Measurements from ENCODE around the gene PTPRN. TPM values are rescaled to one million over a fixed set of nuclear protein-coding genes. Genes with fewer than 3 reads are reported as not detected.
A peak's percentile ranks its signal among the peaks of the same experiment; 100 is the strongest.

The PTPRN gene
- polyA plus RNA-seq, 1 donor (not counting 4 experiments of a cell fraction or from before 2014, with no cell fraction given): not detected

- DNase-seq (ENCODE audit: low read depth, low spot score) (no peak), FAIRE-seq (peak; percentile 5)
- dilution Hi-C loops (cut with MboI; ENCODE audit: extremely low pct_ligation_motif_present, low sequenced_read_pairs): no loop called here
- H3K9me1 ChIP-seq (ENCODE audit: control insufficient read depth, extremely low read depth, insufficient read depth, low read length): no peaks in the 10 kb centered on the region
- peaks cover 1 to 2% of the 10 kb centered on the region in 2 experiments for H3K36me3 ChIP-seq (ENCODE audit: control insufficient read depth in 2 of 2, extremely low read depth in 1 of 2, insufficient read depth in 2 of 2, low read length in 2 of 2)
- H4K20me1 ChIP-seq (ENCODE audit: control insufficient read depth, extremely low read depth, insufficient read depth, low read length): no peaks in the 10 kb centered on the region
- H3K4me2 ChIP-seq (ENCODE audit: control insufficient read depth, extremely low read depth, insufficient read depth, low read depth, low read length): peak overlapping the region; percentile 62
- H3K79me2 ChIP-seq (ENCODE audit: control insufficient read depth, insufficient read depth, low read length): no peaks in the 10 kb centered on the region
- peaks cover 37% of the 10 kb centered on the region for H3K4me1 ChIP-seq (ENCODE audit: control insufficient read depth, extremely low read depth, insufficient read depth, low read length)
- peak overlapping the region; percentile 20 for H2AFZ ChIP-seq (ENCODE audit: control insufficient read depth, low read length)
- TF ChIP-seq CTCF (optimal IDR thresholded peaks at IDR 0.05 in 1 of 3, IDR thresholded peaks at IDR 0.05 in 1 of 3, conservative IDR thresholded peaks at IDR 0.05 in 1 of 3; ENCODE audit: extremely low read depth in 1 of 3, insufficient read depth in 2 of 3, low read length in 3 of 3): no peak
- no peak for TF ChIP-seq EZH2 (IDR thresholded peaks at IDR 0.05; ENCODE audit: low read length)
- no peaks in the 10 kb centered on the region for H3K27me3 ChIP-seq (ENCODE audit: control insufficient read depth, extremely low read depth, insufficient read depth, low read length)
- no peak overlapping the region for H3K9ac ChIP-seq (ENCODE audit: control insufficient read depth, extremely low read depth, insufficient read depth, low read length)
- H3K4me3 ChIP-seq (ENCODE audit: control insufficient read depth in 2 of 3, extremely low read depth in 1 of 3, insufficient read depth in 2 of 3, low read depth in 1 of 3, low read length in 3 of 3): peak overlapping the region in 1 of 3 experiments; percentile 37
- peak overlapping the region; percentile 10 for H3K27ac ChIP-seq (ENCODE audit: control insufficient read depth, insufficient read depth, low read length)
- H3K9me3 ChIP-seq (ENCODE audit: control insufficient read depth, low read depth, low read length): no peaks in the 10 kb centered on the region
These were observed 19.5 kb downstream of the PTPRN start for GRCh38 chr2:219289537-219290361.

- Histone ChIP-seq H3K9me1 (ENCODE audit: control insufficient read depth, extremely low read depth, insufficient read depth, low read length) (no peaks in the 10 kb centered on the region), H3K9me3 (ENCODE audit: control insufficient read depth, low read depth, low read length) (no peaks in the 10 kb centered on the region), H3K9ac (ENCODE audit: control insufficient read depth, extremely low read depth, insufficient read depth, low read length) (no peak overlapping the region), H4K20me1 (ENCODE audit: control insufficient read depth, extremely low read depth, insufficient read depth, low read length) (no peaks in the 10 kb centered on the region), H2AFZ (ENCODE audit: control insufficient read depth, low read length) (no peak overlapping the region), H3K36me3 (ENCODE audit: control insufficient read depth in 2 of 2, extremely low read depth in 1 of 2, insufficient read depth in 2 of 2, low read length in 2 of 2) (peaks cover 4 to 8% of the 10 kb centered on the region in 2 experiments), H3K4me3 (ENCODE audit: control insufficient read depth in 2 of 3, extremely low read depth in 1 of 3, insufficient read depth in 2 of 3, low read depth in 1 of 3, low read length in 3 of 3) (peak overlapping the region in 1 of 3 experiments; percentile 37), H3K4me2 (ENCODE audit: control insufficient read depth, extremely low read depth, insufficient read depth, low read depth, low read length) (peak overlapping the region; percentile 62), H3K27ac (ENCODE audit: control insufficient read depth, insufficient read depth, low read length) (peak overlapping the region; percentile 10), H3K4me1 (ENCODE audit: control insufficient read depth, extremely low read depth, insufficient read depth, low read length) (peaks cover 36% of the 10 kb centered on the region), H3K27me3 (ENCODE audit: control insufficient read depth, extremely low read depth, insufficient read depth, low read length) (no peaks in the 10 kb centered on the region), H3K79me2 (ENCODE audit: control insufficient read depth, insufficient read depth, low read length) (no peaks in the 10 kb centered on the region)
- FAIRE-seq: no peak
- no peak for DNase-seq (ENCODE audit: low read depth, low spot score)
- TF ChIP-seq CTCF (optimal IDR thresholded peaks at IDR 0.05 in 1 of 3, IDR thresholded peaks at IDR 0.05 in 1 of 3, conservative IDR thresholded peaks at IDR 0.05 in 1 of 3; ENCODE audit: extremely low read depth in 1 of 3, insufficient read depth in 2 of 3, low read length in 3 of 3): no peak
- no peak for TF ChIP-seq EZH2 (IDR thresholded peaks at IDR 0.05; ENCODE audit: low read length)
- dilution Hi-C loops (cut with MboI; ENCODE audit: extremely low pct_ligation_motif_present, low sequenced_read_pairs): no loop called here
These were observed 20.0 kb downstream of the PTPRN start for GRCh38 chr2:219289195-219289536.

Data from keratinocyte (primary cell).